ENCODE results near the gene COPB2. TPM values are rescaled to one million over a fixed set of nuclear protein-coding genes. Genes with fewer than 3 reads are reported as not detected.

Gene COPB2
- total RNA-seq, 1 experiment from 2014 or later = 156 TPM

- Histone ChIP-seq H2AFZ (no peak overlapping the region), H3K4me2 (no peak overlapping the region), H3K9me2 (ENCODE audit: insufficient read depth) (no peaks in the 10 kb centered on the region), H3K4me1 (replicated peaks; ENCODE audit: insufficient read depth) (no peaks in the 10 kb centered on the region), H3K9me3 (ENCODE audit: insufficient read depth, low read depth) (no peaks in the 10 kb centered on the region), H4K20me1 (ENCODE audit: insufficient read depth) (no peaks in the 10 kb centered on the region), H3K27ac (no peak overlapping the region), H3K36me3 (ENCODE audit: low read depth) (no peaks in the 10 kb centered on the region), H3K4me3 (no peak overlapping the region), H3K27me3 (ENCODE audit: insufficient read depth, low read depth) (no peaks in the 10 kb centered on the region), H3F3A (ENCODE audit: insufficient read depth, low read depth) (no peaks in the 10 kb centered on the region), H3K79me2 (ENCODE audit: low read depth) (no peaks in the 10 kb centered on the region)
- POLR2A ChIA-PET (ENCODE audit: unreplicated experiment) = no interaction called here
- no peak for DNase-seq
- intact Hi-C loops (cut with micrococcal nuclease; ENCODE audit: unreplicated experiment) = loop anchor here (5.0 to 10.0 kb wide), 3 partner anchors 34 to 1309 kb away; partner anchors contain the start of gene CLSTN2
- TF ChIP-seq CTCF (conservative IDR thresholded peaks at IDR 0.05) (no peak), EZH2 (IDR thresholded peaks at IDR 0.05; ENCODE audit: low read depth) (no peak)
- no TSS peak for BruUV-seq (replicated peaks)
- CTCF ChIA-PET = no interaction called here
These were observed 36.4 kb upstream of the COPB2 start for GRCh38 chr3:139425745-139426400.

GRCh38 chr3:139423232-139423631 is 33.8 kb upstream of the COPB2 start:
- no peaks in the 10 kb centered on the region for H3K9me2 ChIP-seq (ENCODE audit: insufficient read depth)
- POLR2A ChIA-PET (ENCODE audit: unreplicated experiment) = no interaction called here
- H4K20me1 ChIP-seq (ENCODE audit: insufficient read depth) = no peaks in the 10 kb centered on the region
- no peaks in the 10 kb centered on the region for H3K9me3 ChIP-seq (ENCODE audit: insufficient read depth, low read depth)
- intact Hi-C loops (cut with micrococcal nuclease; ENCODE audit: unreplicated experiment) = loop anchor here (10.0 kb wide), 1 partner anchor 1312 kb away; no protein-coding TSS in a partner anchor
- no peak for DNase-seq
- no peak overlapping the region for H3K27ac ChIP-seq
- H3K36me3 ChIP-seq (ENCODE audit: low read depth) = no peaks in the 10 kb centered on the region
- no peak overlapping the region for H3K4me2 ChIP-seq
- H2AFZ ChIP-seq = no peak overlapping the region
- no peak for TF ChIP-seq CTCF (conservative IDR thresholded peaks at IDR 0.05)
- no peak for TF ChIP-seq EZH2 (IDR thresholded peaks at IDR 0.05; ENCODE audit: low read depth)
- H3K27me3 ChIP-seq (ENCODE audit: insufficient read depth, low read depth) = no peaks in the 10 kb centered on the region
- CTCF ChIA-PET = no interaction called here
- no peaks in the 10 kb centered on the region for H3F3A ChIP-seq (ENCODE audit: insufficient read depth, low read depth)
- H3K4me1 ChIP-seq (replicated peaks; ENCODE audit: insufficient read depth) = no peaks in the 10 kb centered on the region
- BruUV-seq (replicated peaks) = no TSS peak
- H3K4me3 ChIP-seq = no peak overlapping the region
- H3K79me2 ChIP-seq (ENCODE audit: low read depth) = no peaks in the 10 kb centered on the region

GRCh38 chr3:139421460-139421859 is 32.0 kb upstream of the COPB2 start:
- no TSS peak for BruUV-seq (replicated peaks)
- POLR2A ChIA-PET (ENCODE audit: unreplicated experiment) = no interaction called here
- no peaks in the 10 kb centered on the region for H3K36me3 ChIP-seq (ENCODE audit: low read depth)
- no peaks in the 10 kb centered on the region for H3K4me1 ChIP-seq (replicated peaks; ENCODE audit: insufficient read depth)
- no peak overlapping the region for H3K4me3 ChIP-seq
- H3F3A ChIP-seq (ENCODE audit: insufficient read depth, low read depth) = no peaks in the 10 kb centered on the region
- CTCF ChIA-PET = no interaction called here
- TF ChIP-seq CTCF (conservative IDR thresholded peaks at IDR 0.05) (no peak), EZH2 (IDR thresholded peaks at IDR 0.05; ENCODE audit: low read depth) (no peak)
- H3K9me2 ChIP-seq (ENCODE audit: insufficient read depth) = no peaks in the 10 kb centered on the region
- no peak overlapping the region for H3K4me2 ChIP-seq
- no peak overlapping the region for H3K27ac ChIP-seq
- no peaks in the 10 kb centered on the region for H3K27me3 ChIP-seq (ENCODE audit: insufficient read depth, low read depth)
- intact Hi-C loops (cut with micrococcal nuclease; ENCODE audit: unreplicated experiment) = loop anchor here (10.0 kb wide), 1 partner anchor 1313 kb away; no protein-coding TSS in a partner anchor
- no peaks in the 10 kb centered on the region for H4K20me1 ChIP-seq (ENCODE audit: insufficient read depth)
- no peaks in the 10 kb centered on the region for H3K79me2 ChIP-seq (ENCODE audit: low read depth)
- H2AFZ ChIP-seq = no peak overlapping the region
- H3K9me3 ChIP-seq (ENCODE audit: insufficient read depth, low read depth) = no peaks in the 10 kb centered on the region
- no peak for DNase-seq
